ENCODE results near the gene NSDHL. TPM values are rescaled to one million over a fixed set of nuclear protein-coding genes. Genes with fewer than 3 reads are reported as not detected.
"Not testable (repeated sequence)": the region's sequence is repeated elsewhere in the genome, so short reads cannot be mapped to it uniquely, and the experiment has no call there.

Gene NSDHL
- total RNA-seq (2014; rRNA removed; shearing (Covaris generic)) = 11.5 TPM in 2 replicates

DNA sequence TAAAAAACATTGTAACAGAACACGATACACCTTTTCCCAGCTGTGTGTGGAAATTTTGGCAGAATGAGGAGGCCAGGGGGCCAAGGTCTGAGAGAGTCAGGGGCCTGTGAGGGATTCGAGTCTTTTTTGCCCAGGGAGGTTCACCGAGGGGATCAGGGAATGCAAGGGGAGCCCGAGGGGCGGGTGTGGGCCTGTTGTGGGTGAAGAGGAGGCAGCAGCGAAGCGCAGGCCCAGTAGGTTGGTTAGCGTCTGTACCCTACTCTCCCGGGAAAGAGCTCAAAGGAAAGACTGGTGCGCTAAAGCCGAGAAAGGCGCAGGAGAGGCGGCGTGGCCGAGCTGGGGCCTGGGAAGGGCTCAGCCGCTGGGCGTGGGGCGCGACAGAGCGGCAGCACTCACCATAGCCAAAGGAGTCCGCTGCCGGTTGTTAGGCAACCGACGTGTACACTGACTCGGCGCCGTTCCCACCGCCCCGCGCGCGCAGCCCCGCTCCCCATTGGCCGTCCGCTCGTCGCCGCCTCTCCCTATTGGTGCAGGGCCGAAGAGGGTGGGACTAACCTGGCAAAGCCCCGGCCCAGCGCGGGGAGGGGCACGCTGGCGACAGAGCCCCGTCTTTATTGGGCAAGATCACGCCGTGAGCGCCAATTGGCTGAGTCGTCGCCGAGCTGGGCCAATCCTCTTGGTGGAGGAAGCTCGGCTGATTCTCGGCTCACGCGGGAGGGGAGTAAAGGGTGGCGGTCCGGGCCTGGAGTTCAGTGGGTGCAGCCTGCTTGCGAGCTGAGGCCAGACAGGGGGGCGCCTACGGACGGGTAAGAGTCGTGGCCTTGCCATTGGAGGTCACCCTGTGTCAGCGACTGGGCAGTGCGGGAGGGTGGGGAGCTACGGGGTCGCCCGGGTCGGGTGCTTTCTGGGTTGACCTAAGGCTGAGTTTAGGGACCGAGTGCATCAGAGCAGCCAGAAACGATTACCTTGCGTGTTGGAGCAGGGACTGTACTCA is at the start of gene NSDHL, which contains the start of gene CETN2:
TSS of gene NSDHL (plus strand) at position 752 of the 994 bp plus-strand sequence. CDS start 15,262 bp downstream, outside the sequence.
TSS of gene CETN2 (minus strand) at position 446 of the 994 bp plus-strand sequence. CDS start at position 399, 47 bp downstream.
- DNase-seq (ENCODE audit: low read depth) = peak; percentile 96

DNA sequence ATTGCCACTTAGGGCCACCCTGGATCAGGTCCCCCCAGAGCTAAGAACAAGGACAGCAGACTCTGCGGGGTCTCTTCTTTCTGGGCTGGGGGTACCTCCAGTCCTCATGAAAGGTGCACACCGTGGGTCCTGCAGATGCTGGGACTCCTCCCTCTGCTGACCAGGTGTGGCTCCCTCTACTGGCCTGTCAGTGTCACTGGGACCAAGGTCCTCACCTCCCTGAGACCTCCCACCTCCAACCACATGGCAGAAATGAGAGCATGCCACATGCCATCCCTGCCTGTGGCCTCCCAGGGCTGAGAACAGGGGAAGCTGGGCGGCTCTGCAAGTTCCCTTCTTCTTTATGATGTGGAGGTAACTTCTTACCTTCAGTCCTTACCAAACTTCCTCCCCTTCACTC is 43.8 kb upstream of the NSDHL start:
- DNase-seq (ENCODE audit: low read depth) = not testable (repeated sequence)

DNA sequence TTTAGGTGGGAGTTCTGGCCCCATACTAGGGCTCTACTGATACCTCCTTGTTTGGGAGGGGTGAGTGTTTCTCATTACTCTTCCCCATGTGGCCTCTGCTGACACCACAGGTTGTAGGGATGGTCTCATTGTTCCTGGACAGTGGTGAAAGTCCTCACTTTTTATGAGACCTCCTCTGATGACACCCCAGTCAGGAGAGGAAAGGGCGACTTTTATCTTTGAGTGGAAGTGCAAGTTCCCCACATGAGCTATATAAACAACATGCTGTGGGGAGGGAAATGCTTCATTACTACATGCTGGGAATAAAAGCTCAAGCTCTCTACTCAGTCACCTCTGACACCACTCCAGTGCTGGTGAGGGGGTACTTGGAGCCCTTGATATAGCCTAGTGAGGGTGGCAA is 31.9 kb upstream of the NSDHL start:
- no peak for DNase-seq (ENCODE audit: low read depth)

DNA sequence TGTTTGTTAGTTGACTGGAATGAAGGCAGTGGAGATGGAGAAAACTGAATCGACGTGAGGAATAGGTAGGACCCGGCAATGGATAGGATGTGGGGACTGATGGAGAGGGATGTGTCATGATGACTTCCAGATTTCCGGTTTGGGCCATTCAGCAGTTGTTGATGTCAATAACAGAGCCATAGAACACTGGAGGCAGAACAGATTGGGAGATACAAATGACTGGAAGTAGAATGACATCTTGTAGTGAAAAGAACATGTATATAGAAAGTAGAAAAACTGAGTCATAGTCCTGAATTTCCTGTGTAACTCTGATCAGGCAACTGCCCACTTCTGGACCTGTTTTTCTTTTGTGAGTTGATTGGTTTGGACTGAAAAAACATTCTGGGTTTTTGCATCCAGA is 24.8 kb upstream of the NSDHL start:
- DNase-seq (ENCODE audit: low read depth) = peak; percentile 4

DNA sequence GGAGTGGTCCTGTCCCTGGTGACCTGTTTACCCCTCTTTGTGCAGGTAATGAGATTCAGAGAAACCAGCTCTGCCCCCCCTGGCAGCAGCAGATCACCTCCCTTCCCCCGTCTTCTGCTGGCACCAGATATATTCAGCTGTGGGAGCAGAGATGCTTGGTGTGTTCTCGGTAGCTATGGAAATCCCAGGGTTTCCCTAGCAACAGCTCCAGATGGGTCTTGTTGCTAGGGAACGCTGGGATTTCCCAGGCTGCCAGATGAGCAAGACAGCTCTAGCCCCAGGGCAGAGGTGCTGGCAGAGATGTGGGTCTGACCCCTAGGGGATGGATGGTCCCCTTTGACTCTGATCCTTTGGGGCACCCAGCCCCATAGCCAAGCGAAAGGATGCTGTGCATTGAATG is 20.5 kb upstream of the NSDHL start:
- peak; percentile 11 for DNase-seq (ENCODE audit: low read depth)

DNA sequence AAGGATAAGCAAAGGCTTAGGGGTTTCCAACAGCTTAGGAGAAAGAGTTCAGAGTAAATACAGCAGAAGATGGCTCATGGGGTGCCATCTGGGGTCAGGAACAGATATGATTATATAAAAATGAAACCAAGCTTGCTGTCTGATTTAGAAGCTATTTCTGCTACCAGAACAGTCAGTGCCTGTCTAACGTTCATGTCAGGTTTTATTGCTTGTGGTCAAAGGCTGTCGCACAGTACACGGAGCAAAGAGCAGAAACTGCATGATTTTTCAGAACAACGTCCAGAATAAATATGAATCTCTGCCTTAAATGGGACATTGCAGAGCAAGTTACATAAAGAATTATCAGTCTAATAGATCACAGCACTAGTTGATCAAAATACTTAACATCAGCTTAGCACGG is 17.7 kb upstream of the NSDHL start:
- no peak for DNase-seq (ENCODE audit: low read depth)

DNA sequence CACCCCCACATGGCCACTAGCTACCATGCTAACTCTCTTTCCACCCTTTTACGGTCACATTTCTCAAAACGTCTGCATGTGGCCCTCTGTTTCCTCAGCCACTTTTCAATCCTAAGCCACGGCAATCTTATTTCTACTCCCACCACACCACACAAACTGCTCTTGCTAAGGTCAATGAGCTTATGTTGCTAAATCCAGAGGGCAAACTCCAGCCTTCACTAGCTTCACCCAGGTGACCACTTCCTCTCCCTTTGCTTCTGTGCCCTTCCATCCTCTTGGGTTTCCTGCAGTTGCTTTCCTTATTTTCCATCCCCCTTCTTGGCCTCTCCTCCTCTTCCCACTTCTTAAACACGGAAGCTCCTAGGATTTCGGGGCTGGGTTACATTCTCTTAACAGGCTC is 16.8 kb upstream of the NSDHL start:
- no peak for DNase-seq (ENCODE audit: low read depth)

DNA sequence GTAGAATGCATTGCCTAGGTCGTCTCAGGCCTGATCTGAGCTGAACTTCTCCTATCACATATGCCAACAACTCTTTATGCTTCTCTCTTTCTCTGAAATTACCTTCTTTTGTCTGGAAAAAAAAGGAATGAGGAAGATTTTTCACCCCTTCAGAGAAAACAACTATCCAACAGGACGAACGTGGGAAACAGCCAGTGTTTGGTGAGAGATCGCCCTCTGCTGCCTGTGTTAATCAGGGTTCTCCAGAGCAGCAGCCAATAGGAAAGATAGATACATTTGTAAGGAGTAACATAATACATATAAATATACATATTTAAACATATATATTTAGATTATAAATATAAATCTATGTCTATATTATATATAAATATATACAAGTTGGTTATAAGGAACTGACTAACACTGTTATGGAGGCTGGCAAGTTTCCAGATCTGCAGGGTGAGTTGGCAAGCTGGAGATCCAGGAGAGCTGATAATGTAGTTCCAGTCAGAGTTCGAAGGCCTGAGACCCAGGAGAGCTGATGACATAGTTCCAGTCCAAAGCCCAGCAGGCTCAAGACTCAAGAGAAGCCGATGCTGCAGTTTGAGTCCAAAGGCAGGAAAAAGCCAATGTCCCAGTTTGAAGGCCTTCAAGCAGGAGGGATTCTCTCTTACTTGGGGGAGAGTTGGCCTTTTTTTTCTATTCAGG is 13.6 kb upstream of the NSDHL start:
- peak; percentile 46 for DNase-seq (ENCODE audit: low read depth)

DNA sequence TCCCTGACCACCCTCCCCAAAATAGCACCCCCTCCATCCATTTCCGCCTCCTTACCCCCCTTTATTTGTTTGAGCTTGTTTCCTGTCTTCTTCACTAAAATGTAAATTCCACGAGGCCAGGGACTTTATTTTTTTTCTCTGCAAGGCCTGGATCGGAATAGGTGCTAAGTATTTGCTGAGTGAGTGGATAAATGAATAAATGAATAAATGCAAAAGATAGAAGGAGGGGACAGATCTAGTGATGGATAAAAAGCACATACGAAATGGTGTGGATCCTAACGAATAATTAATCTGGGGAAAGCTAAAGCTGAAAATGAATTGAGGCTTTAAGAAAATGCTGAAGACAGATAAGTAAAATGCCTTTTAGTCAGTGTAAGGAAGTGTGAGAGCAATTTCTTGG is 12.5 kb upstream of the NSDHL start:
- DNase-seq (ENCODE audit: low read depth) = no peak

DNA sequence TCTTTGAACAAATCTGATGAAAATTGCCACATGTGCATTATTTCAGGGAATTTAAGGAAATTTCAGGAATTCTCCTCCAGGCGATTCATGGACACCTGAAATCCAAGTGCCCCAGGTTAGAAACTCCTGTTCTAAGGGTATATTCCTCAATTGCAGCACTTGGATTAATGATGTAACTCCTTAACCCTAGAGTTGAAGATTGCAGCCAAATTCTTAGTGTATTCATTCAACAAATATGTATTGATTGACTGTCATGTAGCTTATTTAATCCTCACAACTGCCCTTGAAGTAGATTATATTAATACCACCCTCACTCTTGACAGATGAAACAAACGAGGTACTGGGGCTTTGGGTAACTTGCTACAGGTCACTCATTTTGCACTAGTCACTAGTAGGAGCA is 11.6 kb upstream of the NSDHL start:
- DNase-seq (ENCODE audit: low read depth) = no peak

DNA sequence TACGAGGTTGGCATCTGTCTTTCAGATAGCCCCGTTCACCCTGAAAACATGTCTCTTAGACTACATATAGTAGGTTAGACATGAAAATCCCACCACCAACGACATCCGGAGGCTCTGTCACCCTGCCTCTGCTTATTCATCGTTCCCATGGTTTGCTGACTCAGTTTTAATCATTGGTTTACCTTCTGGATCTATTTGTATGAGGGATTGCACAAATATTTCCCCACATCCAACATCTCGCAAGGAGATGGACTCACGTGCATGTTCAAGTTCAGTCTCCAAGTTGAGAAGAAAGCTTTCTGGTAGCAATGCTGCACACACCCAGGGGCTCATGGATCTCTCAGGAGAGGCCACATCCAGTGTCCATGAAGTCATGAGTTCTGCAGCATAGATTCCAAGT is 11.1 kb upstream of the NSDHL start:
- peak; percentile 4 for DNase-seq (ENCODE audit: low read depth)

DNA sequence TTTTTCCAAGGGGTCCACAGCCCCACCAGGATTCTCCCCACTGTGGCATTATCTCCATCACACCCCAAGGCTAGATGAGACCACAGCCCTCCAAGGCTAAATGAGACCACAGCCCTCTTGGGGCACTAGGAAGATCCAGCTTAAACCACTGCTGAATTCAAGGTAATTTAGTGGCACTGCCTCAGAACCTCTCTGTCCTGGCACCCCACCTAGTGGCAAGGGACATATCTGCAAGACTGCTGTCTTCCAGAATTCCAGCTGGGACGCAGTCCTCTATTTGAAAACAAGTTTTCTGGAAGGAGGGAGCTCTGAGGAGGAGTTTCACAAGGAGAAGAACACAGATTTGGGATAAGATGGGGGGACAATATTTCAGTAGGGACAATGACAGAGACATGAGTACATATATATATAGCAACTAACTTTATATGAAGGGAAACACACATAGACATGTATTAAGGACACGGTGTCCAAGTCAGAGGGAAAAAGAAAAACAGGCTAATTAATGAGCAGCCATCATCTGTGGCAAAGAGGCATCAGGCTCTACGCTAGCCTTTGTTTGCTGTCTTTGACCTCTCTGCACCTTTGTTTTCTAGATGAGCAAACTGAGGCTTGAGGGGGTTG is 9.6 kb upstream of the NSDHL start:
- DNase-seq (ENCODE audit: low read depth) = peak; percentile 12

DNA sequence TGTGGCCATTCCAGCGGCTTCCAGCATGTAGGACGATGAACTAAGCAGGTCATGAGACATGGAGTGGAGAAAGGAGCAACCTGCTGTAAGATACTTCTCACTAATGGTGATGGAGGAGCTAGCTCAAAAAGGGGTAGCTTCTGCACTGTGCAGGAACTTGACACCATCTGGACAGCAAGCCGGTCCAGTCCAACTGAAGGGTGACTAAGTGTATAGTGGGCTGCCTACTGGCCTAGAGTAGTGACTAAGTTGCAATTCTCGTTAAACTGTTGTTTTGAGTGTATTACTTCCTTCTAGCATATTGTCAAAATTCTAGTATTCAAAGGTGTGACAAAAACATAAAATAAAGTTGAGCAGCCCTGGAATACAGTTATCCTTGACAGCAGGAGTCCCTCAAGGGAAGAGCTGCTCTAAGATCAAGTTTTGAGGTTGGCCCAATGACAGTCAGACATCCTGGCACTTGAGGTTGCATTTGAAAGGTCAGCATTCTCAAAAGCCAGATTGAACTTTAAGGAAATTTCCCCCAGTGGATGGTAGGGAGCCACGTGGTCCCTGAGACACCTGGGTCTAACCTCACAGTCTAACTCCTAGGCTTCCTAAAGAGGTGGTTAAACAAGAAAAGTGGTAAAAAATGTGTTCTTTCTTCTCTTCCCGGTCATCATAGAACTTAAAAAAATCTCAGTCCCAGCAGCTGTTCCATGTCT is 8.3 kb upstream of the NSDHL start:
- no peak for DNase-seq (ENCODE audit: low read depth)

DNA sequence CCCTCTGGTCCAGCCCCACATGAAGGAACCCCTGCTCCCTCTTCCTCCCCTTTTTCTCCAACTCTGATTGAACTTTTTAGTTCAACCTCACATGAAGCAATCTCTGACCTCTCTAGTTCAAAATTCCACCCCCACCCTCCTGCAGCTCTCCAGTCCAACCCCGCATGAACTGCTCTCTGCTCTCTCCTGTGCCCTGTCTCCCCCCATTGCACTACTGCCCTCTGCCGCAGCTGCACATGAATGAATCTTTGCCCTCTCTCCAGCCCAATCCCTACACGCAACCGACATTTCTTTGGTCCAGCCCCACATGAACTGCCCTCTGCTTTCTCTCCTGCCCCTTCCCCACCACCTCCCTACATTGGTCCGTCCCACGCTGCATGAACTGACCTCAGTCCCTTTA is 7.2 kb upstream of the NSDHL start:
- DNase-seq (ENCODE audit: low read depth) = no peak

DNA sequence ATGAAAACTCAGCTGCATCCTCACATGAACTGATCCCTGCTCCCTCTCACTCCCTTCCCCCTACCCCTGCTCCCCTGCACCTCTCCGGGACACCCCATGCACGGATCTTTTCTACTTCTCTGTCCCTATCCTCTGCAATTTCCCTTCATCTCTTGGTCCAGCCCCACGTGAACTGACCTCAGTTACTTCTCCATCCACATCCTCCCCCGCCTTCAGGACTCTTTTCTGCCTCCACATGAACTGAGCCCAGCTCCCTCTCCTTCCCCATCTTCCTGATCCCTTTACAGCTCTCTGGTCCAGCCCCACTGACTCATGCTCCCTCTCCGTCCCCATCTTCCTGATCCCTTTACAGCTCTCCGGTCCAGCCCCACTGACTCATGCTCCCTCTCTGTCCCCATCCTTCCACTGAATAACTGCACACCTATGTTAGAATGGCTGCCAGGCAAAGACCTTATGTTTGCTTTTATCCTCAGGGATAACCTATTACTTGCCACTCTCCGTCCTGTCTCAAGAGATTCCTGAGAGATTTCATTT is 6.0 kb upstream of the NSDHL start:
- peak; percentile 6 for DNase-seq (ENCODE audit: low read depth)

DNA sequence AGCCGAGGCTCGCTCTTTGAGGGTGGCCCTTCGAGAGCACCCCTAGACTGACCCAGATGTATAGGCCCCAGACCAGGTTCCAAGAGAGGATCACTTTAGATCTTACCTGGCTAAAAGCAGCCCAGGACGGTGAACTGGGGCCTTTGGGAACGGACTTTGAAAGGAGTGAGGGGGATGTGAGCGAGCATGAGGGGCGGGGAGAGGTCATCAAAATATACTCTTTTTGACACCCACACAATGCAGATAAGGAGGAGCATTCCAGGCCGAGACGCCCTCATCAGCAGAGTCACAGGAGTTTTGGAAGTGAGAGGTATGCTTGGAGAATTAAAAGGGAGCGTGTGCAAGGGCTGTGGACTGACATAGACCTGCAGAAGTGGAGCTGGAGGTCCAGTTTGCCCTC is 528 bp downstream of the NSDHL start:
- DNase-seq (ENCODE audit: low read depth) = no peak

DNA sequence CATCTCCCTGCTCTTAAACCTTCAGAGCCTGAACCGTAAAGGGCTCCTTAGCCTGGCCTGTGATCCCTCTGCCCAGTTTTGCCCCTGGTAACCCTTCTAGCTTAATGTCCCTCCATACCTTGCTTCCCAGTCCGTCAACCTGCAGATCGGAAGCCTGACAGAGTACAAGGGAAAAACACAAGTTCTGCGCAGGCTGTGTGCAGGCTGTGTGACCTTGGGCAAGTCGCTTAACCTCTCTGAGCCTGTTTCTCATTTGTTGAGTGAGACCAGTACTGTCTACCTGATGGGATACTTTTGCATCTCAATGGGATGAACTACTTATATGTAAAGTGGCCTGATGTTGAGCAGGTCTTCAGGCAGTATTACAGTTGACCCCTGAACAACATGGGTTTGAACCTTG is 1.7 kb downstream of the NSDHL start:
- DNase-seq (ENCODE audit: low read depth) = no peak

DNA sequence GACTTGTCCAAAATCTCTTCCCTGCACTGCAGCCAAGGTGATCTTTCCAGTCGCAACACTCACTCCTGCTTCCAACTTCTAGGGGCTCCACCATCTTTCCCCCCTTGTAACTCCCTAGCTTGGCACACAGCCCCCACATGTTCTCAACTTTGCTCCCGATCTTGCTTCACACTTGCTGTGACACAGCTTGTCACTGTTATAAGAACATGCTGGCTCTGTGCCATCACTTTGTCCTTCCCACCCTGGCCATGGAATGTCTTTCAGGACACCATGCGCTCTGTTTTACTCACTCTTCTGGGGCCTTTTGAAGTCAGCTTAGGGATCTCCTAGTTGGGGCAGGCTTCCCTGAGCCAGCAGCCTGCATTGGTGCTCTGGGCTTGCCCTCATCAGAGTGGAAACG is 2.5 kb downstream of the NSDHL start:
- no peak for DNase-seq (ENCODE audit: low read depth)

DNA sequence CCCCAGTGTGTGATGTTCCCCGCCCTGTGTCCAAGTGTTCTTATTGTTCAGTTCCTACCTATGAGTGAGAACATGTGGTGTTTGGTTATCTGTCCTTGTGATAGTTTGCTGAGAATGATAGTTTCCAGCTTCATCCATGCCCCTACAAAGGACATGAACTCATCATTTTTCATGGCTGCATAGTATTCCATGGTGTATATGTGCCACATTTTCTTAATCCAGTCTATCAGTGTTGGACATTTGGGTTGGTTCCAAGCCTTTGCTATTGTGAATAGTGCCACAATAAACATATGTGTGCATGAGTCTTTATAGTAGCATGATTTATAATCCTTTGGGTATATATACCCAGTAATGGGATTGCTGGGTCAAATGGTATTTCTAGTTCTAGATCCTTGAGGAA is 4.6 kb downstream of the NSDHL start:
- not testable (repeated sequence) for DNase-seq (ENCODE audit: low read depth)

DNA sequence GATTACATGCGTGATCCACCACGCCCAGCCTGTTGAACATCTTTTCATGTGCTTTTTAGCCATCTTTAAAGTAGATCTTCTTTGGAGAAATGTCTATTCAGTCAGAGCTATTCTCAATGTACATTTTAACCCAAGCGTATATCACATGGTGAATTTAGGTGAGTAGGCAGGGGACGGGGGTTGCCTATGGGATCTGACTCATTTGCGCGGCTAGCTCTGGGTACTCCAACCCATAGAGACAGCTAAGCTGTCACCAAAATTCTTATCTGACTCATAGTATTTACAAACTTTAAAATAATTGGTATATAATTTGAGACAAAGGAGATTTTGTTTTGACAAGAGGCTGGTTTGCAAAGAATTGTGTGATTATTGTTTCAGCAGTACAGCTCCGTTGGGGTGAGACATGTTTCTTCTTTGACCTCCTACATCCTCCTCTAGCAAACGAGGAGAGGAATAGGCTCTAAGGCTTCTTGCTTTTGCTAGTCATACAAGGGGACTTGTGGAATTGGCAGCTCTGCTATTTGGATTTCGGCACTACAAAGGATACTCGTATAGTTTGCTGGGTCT is 12.0 kb downstream of the NSDHL start:
- no peak for DNase-seq (ENCODE audit: low read depth)

DNA sequence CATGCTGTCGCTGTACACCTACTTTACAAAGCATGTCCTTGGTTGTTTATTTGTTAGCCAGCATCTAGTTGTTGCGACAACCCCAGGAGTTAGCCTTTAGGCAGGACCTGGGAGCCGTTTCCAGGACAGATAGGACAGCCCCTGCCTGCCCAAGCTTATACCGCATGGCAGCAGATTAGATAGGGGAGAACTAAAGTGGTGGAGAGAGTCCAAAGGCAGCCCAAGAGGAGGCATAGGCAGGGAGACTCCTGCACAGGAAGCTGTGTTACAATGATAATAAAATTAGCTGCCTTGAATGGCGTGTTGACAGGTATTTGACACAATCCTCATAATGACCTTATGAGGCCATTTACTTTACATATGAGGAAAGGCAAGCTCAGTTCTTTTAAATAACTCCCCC is 13.0 kb downstream of the NSDHL start:
- DNase-seq (ENCODE audit: low read depth) = no peak
